HL-60/S4 (cell line): ENCODE results near the gene C19orf85.

Experiments
- in situ Hi-C: fragments of 300-500 bp; cut with MboI; formaldehyde crosslinking; loops from 2 replicates; pipeline ENCODE4 v1.14.3; 2022; ENCODE audit warnings: low sequenced_read_pairs

Gene C19orf85

DNA sequence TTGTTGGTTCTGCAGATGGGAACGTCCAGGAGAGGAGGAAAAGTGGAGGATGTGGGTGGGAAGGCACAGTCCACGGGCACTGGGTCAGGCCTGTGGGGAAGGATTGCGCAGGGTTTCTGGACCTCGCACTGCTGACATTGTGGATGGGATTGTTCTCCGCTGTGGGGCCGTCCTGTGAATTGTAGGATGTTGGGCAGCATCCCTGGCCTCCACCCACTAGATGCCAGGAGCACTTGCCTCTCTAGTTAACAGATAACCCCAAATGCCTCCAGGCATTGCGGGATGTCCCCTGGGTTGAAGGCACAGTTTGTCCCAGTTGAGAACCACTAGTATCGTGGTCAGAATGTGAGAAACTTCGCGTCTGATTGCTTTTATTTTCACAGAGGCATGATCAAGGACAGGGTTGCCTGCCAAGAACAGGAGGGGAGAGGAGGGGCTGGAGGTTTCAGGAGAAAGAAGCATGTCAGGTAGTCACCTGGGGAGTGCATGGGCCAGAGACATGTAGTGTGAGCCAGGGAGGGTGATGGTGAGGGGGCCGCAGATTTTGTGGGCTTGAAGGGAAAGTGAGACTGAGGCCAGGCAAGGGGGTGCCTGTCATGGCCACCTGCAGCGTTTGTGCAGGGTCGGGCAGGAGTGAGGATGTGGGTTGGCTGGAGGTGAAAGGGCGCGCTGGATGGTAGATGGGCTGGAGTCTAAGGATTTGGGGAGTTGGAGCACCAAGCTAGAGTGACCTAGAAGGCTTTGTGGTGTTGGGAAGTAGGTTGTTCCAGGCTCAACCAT, 15.1 kb upstream of the C19orf85 start:
- in situ Hi-C loops: no loop called here

DNA sequence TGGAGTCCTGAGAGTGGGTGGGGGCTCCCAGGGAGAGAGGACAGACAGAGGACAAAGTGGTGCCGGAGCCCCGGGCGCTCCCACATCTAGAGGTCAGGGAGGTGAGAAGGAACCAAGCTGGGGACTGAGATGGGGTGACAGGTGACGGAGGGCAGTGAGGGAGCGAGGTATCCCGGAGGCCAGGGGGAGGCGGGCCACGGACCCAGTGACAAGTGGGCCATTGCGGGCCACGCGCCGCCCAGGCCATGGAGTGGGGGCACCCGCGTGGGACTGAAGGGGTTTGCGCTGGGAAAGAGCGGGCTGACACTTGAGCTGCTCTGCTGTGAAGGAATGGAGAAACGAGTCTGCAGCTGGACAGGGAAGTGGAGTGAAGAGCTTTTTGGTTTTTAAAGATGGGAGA, 14.5 kb upstream of the C19orf85 start:
- in situ Hi-C loops: no loop called here

DNA sequence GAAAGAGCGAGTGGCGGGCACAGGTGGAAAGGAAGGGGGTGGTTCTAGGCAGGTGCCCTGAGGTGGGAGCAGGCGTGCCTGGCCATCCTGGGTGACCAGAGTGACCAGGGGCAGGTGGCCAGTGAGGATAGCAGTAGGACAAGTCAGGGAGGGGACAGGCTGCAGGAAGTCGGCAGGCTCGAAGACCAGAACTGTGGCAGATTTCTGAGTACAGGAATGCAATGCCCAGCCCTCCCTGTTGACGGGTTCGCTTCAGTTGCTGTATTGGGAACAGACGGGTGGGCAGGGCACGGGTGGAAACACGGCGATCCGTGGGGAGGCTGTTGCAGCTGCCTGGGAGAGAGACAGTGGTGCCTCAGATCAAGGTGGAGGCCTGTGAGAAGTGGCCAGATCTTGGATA, 13.8 kb upstream of the C19orf85 start:
- in situ Hi-C loops: no loop called here

DNA sequence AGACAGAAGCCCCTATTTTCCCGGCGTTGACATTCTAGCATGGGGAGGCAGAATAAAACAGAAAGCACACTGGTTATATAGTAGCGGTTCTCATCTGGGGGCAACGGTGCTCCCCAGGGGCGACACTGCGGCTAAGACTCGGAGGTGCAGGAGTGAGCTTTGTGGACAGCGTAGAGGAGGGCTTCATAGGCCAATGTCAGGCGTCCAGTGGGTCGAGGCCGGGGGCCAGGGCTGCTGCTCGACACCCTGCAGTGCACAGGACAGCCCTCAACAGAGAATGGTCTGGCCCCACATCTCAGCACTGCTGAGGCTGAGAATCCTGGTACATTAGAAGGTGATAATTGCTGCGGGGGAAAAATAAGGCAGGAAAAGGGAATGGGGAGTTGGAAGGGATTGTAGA, 13.4 kb upstream of the C19orf85 start:
- in situ Hi-C loops: no loop called here

DNA sequence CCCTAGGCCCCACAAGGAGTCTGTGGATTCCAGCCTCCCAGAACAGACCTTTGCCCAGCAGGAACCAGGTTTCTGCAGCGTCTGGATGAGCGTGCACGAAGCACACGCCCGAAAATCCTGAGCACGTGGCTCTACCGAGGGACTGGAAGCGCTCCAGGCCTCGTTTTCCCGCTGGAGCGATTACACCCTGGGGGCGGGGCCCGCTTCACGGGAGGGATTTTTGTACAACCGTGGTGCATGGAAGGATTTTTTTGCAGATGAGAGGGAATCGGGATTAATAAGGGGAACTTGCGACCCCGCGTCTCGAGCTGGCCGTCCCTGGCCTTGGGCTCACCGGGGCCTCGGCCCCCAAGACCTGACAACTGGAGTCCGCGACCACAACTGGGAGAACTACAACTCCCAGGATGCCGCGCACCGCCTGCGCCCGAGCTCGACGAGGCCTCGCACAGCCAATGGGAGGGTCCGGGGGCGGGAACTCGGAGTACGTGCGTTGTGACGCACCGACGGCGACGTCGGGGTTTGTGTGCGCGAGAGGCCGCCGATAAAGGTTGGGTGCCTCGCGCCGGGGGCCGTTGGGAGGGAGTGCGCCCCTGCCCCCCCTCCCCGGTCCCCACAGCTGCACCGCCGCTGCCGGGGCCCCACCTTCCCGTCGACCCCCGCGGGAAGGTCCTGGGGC, 11.7 kb upstream of the C19orf85 start, which contains the start of gene ZNF628:
ZNF628 (plus strand) TSS at position 518 of the 676 bp plus-strand sequence. CDS start 3,294 bp downstream, outside the sequence.
- in situ Hi-C loops: no loop called here

DNA sequence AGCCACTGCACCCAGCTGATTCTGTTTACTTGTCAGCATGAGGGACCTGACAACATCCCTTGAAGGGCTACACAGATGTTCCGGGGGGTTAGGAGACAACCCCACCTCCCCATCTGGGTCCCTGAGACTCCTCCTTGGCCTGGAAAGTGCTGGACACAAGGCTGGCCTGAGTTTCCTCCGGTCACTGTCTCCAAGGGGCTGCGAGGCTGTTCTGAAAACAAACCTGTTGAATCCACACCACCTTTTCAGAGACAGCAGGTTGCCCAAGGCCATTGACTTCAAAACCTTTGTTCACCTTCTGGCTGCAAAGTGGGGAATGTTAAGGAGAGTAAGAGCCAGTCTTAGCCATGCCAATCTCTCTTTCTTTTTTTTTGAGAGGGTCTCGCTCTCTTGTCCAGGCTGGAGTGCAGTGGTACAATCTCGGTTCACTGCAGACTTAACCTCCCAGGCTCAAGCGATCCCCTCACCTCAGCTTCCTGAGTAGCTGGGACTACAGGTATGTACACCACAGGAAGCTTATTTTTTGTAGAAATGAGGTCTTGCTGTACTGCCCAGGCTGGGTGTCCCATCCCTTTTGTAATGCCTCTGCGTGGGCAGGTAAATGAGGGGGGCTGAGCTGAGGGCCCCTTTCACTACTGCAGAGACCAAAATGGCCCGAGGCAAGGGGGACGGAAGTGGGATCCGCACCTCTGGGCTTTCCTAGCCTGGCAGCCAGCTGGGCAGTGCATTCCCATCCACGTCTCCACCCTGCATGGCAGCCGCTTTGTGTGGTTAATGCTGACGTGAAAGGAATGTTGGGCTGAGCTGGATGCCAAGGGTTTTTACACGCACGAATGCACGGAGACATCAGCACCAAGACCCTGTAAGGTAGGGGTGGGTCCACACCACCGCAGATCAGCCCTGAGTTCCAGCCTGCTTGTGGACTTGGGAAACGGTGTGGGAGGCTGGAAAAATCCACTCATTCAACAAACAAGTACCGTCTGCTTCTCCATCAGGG, 10.0 kb upstream of the C19orf85 start:
- in situ Hi-C loops: no loop called here

DNA sequence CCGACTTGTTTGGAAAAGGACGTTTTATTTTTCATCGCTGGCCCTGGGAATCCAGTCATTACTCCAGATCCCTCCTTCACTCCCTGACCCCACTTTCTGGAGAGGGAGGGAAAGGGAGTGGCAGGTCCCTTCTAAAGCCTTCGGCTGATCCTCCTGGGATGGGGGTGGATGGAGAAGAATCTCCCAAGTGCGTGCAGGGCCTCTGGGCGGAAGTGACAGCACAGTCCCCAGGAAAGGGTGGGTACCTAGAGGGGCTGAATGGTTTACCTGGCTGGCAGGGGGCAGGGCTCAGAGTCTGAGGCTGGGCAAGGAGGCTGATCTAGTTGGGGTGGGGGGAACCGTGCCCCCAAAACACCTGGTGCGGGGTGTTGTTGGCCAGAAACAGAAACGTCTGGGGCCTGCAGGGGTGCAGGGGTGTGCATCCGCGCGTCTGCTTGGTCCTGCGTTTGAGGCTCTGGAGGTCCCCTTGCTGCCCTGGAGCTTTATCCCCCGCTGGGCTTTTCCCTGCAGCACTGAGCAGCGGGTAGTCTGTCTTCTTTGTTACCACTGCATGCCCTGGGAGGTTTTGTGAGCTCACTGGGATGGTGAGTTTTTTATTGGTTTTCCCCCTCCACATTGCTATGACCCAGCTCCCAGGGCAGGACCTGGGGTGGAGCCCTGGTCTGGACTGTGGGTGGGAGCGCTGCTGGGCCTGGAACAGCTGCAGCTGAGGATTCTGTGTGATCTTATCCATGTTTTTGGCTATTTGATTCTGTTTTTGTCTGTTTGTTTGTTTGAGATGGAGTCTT, 8.9 kb upstream of the C19orf85 start:
- in situ Hi-C loops: no loop called here

DNA sequence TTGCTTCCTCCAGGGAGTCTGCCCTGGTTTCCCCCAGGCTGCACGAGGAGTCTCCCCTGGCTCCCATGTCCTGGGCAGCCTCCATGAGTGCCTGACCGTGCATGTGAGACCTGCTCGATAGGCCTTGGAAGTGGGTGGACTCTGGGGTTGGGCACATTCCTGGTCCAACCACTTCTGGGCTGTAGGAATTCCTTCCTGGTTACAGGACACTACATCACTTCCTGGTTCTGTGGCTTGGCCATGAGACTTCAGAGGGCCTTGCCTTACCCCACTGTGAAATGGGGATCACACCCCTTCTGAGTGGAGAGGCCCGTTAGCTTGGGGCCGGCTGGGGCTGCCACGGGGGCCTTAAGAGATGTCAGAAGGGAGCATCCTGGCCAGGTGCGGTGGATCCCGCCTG, 7.9 kb upstream of the C19orf85 start:
- in situ Hi-C loops: no loop called here

DNA sequence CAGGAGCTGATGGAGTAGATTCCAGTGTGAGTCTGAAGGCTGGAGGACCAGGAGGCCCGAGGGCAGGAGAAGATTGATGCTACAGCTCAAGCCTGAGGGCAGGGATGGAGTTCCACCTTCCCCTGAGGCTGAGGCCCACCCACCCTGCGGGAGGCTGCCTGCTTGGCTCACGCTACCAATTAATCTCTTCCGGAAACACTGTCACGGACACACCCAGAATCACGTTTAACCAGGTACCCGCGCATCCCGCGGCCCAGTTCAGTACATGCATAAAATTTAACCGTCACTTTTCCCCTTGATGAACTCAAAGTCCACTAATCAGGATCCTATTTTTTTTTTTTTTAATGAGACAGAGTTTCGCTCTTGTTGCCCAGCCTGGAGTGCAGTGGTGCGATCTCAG, 6.7 kb upstream of the C19orf85 start:
- in situ Hi-C loops: no loop called here

DNA sequence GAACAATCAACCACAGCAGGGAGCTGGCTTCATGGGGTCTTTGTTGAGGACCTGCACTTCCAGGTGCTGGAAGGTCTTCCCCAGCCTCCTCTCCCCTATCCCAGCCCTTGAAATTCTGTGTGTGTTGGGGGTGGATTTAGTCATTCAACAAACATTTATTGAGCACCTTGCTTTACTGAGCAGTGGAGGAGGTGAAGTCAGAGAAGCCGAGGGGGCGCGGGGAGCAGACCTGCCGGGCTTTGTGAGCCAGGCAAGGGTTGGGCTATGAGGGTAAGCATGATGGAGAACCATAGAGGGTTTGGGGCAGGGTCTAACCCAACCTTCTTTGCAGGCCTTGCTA, 3.5 kb upstream of the C19orf85 start:
- in situ Hi-C loops: no loop called here

DNA sequence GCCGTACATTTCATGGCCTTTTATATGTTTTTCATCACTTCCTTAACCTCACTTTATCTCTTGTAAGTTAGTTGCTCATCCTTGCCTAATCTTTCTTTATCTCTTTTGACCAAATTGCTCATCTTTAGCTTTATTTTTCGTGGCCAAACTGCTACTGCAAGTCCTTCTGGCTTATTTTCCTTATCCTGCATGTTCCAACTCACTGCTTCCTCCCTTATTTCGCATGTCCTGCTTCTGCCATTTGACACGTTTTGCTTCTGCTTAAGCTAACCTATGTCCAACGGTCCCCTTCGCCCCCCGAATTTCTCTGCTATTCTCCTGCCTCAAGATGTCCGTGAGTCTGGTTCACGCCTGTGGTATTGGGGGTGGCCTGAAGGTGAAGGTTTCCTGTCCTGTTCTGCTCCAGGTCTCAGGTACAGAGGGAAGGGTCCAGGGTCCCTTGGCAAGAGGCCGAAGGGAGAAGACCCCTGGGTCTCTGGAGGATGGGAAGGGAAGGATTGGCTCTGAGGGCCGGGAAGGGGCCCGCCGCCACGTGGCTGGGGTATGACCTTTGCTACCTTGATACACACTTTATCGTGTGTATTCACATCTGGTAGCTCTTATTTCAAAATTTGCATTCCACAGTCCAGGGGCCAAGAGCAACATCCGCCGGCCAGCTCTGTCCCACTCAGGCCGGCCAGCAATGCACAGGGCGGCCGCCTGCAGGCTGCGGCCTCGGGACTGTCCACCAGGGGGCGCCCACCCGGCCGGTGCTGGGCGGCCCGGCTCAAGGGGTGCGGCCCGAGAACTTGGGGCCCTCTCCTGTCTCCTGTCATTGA, 2.9 kb upstream of the C19orf85 start:
- in situ Hi-C loops: no loop called here

DNA sequence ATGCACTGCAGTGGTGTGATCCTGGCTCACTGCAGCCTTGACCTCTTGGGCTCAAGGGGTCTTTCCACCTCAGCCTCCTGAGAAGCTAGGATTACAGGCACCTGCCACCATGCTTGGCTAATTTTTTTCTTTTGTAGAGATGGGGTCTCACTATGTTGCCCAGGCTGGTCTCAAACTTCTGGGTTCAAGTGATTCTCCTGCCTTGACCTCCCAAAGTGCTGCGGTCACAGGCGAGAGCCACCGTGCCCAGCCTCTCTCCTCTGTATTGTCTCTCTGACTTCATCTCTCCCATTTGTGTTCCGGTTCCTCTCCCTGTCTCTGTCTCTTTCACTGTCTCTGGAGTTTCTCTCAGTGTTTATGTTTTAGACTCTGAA, 1.7 kb upstream of the C19orf85 start:
- in situ Hi-C loops: no loop called here

DNA sequence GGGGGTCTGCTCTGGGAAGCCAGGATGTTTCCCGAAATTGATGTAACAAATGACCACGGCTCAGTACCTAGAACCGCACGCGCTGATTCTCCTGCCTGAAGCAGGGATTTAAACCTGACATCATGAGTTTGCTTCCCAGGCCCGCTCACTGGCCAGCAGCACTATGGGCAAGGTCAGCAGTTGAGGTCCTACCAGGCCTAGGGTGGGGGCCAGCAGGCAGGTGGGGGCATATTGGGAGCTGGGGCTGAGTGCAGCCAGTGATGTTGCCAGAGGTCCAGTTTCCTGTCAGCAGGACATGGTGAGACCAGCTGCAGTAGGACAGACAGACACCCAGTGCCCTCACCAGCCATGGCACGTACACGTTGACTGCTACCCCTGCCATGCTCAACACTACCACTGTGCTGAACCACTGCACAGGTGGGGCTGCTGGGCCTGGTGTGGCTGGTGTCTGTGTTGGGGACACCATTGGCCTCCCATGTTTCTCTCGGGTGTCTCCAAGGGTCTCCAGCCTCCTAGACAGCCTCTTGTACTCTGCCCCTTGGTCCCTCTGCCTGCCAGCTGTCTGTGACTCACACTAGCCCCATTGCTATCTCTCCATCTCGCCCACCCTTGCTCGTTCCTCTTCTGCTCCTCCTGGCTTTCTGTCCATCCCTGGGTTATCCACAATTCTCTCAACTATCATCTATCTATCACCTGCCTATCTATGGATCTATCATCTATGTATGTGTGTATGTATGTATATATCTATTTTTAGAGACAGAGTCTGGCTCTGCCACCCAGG, 1.1 kb upstream of the C19orf85 start:
- in situ Hi-C loops: no loop called here

DNA sequence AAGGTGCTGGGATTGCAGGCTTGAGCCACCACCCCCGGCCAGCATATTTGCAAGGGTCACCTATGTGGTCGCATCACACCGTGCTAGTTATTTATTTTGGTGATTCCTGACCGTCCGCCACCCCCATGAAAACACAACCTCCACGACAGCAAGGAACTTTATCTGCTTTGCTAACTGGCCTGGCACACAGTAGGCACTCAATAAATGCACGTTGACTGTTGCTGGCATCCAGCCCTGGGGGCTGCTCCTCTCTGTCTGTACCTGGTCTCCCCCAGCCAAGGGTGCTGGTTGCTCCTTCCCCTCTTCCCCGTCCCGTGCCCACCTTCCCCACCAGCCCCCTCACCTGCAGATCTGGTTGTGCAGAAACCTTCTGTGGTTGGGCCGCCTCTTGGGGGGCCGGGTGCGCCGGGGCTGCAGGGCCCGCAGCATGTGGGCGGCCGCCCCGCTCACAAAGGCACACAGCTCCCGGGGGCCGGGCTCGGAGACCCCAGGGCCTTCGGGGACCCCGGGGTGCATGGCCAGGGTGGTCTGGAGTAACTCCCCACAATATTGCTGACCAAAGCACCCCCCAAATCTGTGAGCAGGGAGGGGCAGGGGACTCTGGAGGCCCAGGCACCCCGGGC, 401 bp downstream of the C19orf85 start:
- in situ Hi-C loops: no loop called here

DNA sequence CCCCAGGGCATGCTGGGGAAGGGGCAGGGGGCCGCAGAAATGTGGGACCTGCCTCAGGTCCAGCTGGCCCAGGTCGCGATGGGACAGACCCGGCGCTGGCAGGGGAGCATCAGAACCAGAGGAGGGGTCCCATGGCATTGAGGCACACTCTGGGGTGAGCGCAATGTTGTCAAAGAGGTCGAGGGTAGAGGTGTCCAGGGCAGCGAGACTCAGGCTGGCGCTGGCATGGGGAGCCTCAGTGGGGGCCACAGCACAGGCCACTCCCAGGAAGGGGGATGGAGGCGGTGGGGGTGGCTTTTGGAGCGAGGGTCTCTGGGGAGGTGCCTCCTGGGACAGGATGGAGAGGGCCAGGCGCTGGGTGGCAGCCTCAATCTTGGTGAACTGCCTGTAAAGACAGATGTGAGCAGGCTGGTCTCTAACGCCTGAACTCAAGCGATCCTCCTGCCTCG, 944 bp downstream of the C19orf85 start:
- in situ Hi-C loops: no loop called here

DNA sequence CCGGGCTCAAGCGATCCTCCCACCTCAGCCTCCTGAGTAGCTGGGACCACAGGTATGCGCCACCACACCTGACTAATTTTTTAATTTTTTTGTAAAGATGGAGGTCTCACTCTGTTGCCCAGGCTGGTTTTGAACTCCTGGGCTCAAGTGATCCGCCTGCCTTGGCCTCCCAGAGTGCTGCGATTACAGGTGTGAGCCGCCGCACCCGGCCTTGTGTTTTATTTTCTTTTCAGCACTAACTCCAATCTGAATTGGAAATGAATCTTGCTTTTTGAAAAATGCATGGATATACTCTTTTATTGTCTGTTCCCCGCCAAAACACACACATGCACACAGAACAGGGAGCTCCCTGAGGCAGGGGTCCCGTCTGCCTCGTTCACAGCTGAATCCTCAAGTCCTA, 1.8 kb downstream of the C19orf85 start:
- in situ Hi-C loops: no loop called here

DNA sequence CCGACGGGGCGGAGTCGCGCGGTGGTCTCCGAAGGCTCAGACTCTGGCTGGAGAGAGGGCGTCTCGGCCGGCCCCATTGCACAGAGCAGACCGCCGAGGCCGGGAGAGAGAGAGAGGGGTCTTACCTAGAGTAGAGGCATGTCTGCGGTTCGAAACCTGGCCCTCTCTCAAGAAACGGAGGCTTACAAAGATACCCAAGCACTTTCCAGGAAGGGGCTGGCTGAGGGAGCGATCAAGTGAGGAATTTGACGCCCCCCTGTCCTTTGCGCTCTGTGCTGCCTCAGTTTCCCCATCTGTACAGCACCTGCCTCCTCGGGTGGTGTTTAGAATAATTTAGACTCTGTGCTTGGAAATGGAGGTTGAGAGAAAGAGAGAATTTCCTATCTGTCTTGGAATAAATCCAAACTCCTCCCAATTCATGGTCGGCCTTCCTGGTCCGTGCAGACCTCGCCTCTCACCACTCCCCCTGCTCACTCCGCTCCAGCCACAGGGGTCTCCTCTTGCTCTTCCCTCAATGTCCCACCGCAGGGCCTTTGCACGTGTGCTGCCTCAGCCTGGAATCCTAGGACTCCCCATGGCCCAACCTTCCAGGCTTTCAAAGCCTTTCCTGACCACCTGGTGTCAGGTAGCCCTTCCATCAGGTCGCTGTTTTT, 2.5 kb downstream of the C19orf85 start:
- in situ Hi-C loops: no loop called here
